Choroid plexus epithelial cell (primary cell): ENCODE data around the gene HIPK2.
A peak's percentile ranks its signal among the peaks of the same experiment; 100 is the strongest.

ENCODE experiments used
- DNase-seq: peaks from one replicate; pipeline ENCODE4 v3.0.0-alpha.2; 2010; ENCODE audit warnings: low read depth
- H3K4me3 ChIP-seq: 2 replicates; pipeline ENCODE4 v1.5.1; 2011; ENCODE audit warnings: low read depth, mild to moderate bottlenecking, control low read depth, low read length, moderate library complexity
- TF ChIP-seq, protein P1 (sequence below): conservative IDR thresholded peaks from 2 replicates; pipeline ENCODE4 v1.5.1; 2011; ENCODE audit warnings: low read depth, mild to moderate bottlenecking, control low read depth, inconsistent platforms, low read length, moderate library complexity

Gene HIPK2

DNA sequence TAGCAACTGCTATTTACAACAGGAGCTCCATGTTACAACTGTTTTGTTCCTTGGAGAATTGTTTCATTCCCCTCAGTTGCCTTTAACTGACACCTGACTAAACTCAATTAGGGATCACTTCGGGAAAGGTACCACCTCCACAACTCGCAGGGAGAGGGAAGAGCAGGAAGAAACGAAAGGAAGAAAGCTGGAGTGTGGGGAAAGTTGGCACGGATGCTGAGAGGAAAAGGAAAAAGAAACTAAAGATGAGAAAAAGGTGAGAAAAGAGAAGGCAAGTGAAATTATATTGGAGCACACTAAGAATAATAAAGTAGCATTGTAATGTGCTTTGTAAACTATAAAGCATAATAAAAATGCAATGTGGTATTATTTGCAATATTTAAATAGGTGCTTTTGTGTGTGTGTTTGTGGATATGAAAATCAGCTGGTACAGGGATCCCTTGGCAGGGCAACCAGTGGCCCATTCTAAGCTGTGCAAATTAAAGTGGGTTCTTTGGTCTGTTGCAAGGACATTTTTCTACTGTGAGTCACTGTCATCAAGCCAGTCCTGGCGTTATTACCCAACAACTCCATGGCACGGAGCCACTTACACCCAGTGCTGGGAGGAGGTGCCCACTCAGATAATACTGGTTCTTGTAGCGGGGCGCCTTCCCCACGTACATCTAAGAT, 45.9 kb downstream of the HIPK2 start:
- DNase-seq = peak; percentile 91
- TF ChIP-seq, protein P1, sequence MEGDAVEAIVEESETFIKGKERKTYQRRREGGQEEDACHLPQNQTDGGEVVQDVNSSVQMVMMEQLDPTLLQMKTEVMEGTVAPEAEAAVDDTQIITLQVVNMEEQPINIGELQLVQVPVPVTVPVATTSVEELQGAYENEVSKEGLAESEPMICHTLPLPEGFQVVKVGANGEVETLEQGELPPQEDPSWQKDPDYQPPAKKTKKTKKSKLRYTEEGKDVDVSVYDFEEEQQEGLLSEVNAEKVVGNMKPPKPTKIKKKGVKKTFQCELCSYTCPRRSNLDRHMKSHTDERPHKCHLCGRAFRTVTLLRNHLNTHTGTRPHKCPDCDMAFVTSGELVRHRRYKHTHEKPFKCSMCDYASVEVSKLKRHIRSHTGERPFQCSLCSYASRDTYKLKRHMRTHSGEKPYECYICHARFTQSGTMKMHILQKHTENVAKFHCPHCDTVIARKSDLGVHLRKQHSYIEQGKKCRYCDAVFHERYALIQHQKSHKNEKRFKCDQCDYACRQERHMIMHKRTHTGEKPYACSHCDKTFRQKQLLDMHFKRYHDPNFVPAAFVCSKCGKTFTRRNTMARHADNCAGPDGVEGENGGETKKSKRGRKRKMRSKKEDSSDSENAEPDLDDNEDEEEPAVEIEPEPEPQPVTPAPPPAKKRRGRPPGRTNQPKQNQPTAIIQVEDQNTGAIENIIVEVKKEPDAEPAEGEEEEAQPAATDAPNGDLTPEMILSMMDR = no peak
- H3K4me3 ChIP-seq = no peak overlapping the region

GRCh38 chr7:139730746-139731612, 46.8 kb downstream of the HIPK2 start:
- TF ChIP-seq, protein P1 = no peak
- DNase-seq = peak; percentile 87
- no peak overlapping the region for H3K4me3 ChIP-seq

- DNase-seq = no peak
- TF ChIP-seq, protein P1 = no peak
- H3K4me3 ChIP-seq = no peak overlapping the region
Measured at GRCh38 chr7:139728203-139728602, 49.6 kb downstream of the HIPK2 start.

DNA sequence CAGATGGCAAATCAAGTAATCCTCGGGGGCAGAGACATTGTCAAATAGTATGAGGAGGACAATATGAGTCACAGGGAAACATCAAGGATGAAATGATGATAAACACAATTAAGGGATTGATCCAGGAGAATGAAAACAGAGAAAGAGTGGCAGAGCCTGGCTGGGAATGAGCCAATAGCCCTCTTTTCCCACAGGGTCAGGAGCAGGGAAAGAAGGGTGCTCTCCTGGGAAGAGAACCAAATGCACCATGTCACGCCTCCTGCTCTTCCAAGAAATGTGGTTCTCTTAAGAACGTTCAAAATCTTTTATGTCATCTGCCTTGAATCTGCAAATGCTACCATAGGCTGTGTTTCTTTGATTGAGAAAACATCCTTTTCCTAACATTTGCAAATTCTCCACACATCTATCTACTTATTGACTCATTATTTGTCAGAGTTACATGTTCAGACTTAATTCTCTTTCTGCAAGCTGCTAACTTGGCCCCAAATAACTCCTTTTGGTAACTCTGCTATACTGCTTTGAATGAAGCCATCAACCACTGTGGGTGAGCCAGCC, 50.6 kb downstream of the HIPK2 start:
- TF ChIP-seq, protein P1 = no peak
- peak; percentile 60 for DNase-seq
- H3K4me3 ChIP-seq = no peak overlapping the region

DNA sequence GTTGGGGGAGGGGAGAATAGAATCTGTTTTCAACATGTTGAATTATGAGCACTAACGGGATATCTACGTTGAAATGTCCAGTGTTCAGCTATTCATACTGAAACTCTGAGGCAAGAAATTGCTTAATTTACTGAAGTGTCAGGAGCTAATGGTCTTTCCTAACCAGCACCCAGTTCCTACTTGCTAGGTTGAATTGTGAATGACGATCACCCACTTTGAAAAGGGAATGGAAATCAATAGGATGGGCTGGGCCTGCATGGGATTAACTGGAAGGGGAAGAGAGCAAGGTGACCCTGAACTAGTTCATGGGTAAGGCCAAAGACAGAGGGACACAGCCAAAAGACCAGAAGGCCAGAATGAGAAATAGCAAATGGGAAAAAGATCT, 51.3 kb downstream of the HIPK2 start:
- TF ChIP-seq, protein P1 = no peak
- no peak for DNase-seq
- H3K4me3 ChIP-seq = no peak overlapping the region

GRCh38 chr7:139725858-139726484, 51.8 kb downstream of the HIPK2 start:
- DNase-seq = no peak

More at GRCh38 chr7:139725858-139726484, 51.8 kb downstream of the HIPK2 start:
- H3K4me3 ChIP-seq = no peak overlapping the region
- TF ChIP-seq, protein P1 = no peak
